IMR-90 (cell line): ENCODE results near the gene PANK3. TPM values are rescaled to one million over a fixed set of nuclear protein-coding genes. Genes with fewer than 3 reads are reported as not detected.
A peak's percentile ranks its signal among the peaks of the same experiment; 100 is the strongest.
"Not testable (repeated sequence)": the region's sequence is repeated elsewhere in the genome, so short reads cannot be mapped to it uniquely, and the experiment has no call there.

Experiments used
- ATAC-seq: fragments of 200-7000 bp; cut with Tn5 transposase; 2 replicates; pipeline ENCODE4 v1.9.1; 2020; ENCODE audit warnings: low read depth, mild to moderate bottlenecking, moderate library complexity
- BruUV-seq: library from RNA; stranded (reverse); fragments of 400-500 nt; replicated peaks from 2 replicates; lab custom pipeline; 2021; lab: Mats Ljungman, UMichigan
- CTCF ChIA-PET: fragments of 300-600 bp; formaldehyde crosslinking; extraction: SDS; loops from one replicate; lab custom pipeline; 2021; ENCODE audit warnings: antibody characterized with exemption; lab: Yijun Ruan, JAX
- POLR2A ChIA-PET: fragments of 300-600 bp; sonication (Branson Sonifier 250); formaldehyde crosslinking; loops from one replicate; lab custom pipeline; 2022; ENCODE audit warnings: antibody characterized with exemption; ENCODE audit not compliant: unreplicated experiment; lab: Charles Lee
- DNase-seq: peaks from one replicate; pipeline ENCODE4 v3.0.0; 2013
- H2AFZ ChIP-seq: replicated peaks from 2 replicates; pipeline ENCODE3; 2013; ENCODE audit warnings: low read length, mild to moderate bottlenecking; ENCODE audit not compliant: poor library complexity
- H2AK5ac ChIP-seq: 2 replicates; pipeline ENCODE4 v1.6.1; 2013; ENCODE audit warnings: low read depth, low read length, inconsistent platforms
- H2AK9ac ChIP-seq: replicated peaks from 2 replicates; pipeline ENCODE3; 2013; ENCODE audit warnings: mild to moderate bottlenecking, low read depth, low read length, moderate library complexity; ENCODE audit not compliant: poor library complexity
- H2BK120ac ChIP-seq: 2 replicates; pipeline ENCODE4 v1.6.1; 2013; ENCODE audit warnings: low read depth, low read length, inconsistent platforms
- H2BK15ac ChIP-seq: 3 replicates; pipeline ENCODE4 v1.6.1; 2013; ENCODE audit warnings: low read depth, low read length, inconsistent platforms
- H2BK20ac ChIP-seq: 2 replicates; pipeline ENCODE4 v1.6.1; 2013; ENCODE audit warnings: low read depth, mild to moderate bottlenecking, inconsistent platforms, low read length, moderate library complexity
- H2BK5ac ChIP-seq: 2 replicates; pipeline ENCODE4 v1.6.1; 2013; ENCODE audit warnings: mild to moderate bottlenecking, low read depth, low read length, inconsistent platforms; ENCODE audit not compliant: poor library complexity, severe bottlenecking
- H3K14ac ChIP-seq: replicated peaks from 2 replicates; pipeline ENCODE4 v1.6.1; 2013; ENCODE audit warnings: low read depth, low read length, inconsistent platforms
- H3K18ac ChIP-seq: 2 replicates; pipeline ENCODE4 v1.6.1; 2013; ENCODE audit warnings: low read depth, low read length, control low read depth
- H3K23ac ChIP-seq: 2 replicates; pipeline ENCODE4 v1.6.1; 2013; ENCODE audit warnings: low read depth, low read length, inconsistent platforms
- H3K27ac ChIP-seq: 2 replicates; pipeline ENCODE4 v1.5.1; 2013; ENCODE audit warnings: mild to moderate bottlenecking, control low read depth, low read length; ENCODE audit not compliant: insufficient read depth
- H3K27me3 ChIP-seq: 2 replicates; pipeline ENCODE4 v1.6.1; 2013; ENCODE audit warnings: low read length; ENCODE audit not compliant: control insufficient read depth, insufficient read depth
- H3K36me3 ChIP-seq: 2 replicates; pipeline ENCODE4 v1.6.1; 2013; ENCODE audit warnings: low read length, mixed read lengths; ENCODE audit not compliant: control insufficient read depth, insufficient read depth
- H3K4ac ChIP-seq: 2 replicates; pipeline ENCODE4 v1.6.1; 2013; ENCODE audit warnings: low read depth, low read length, inconsistent platforms
- H3K4me1 ChIP-seq: 2 replicates; pipeline ENCODE4 v1.6.1; 2013; ENCODE audit warnings: low read length, mixed read lengths; ENCODE audit not compliant: control insufficient read depth, insufficient read depth
- H3K4me2 ChIP-seq: 2 replicates; pipeline ENCODE4 v1.6.1; 2013; ENCODE audit warnings: low read depth, mild to moderate bottlenecking, control low read depth, low read length, moderate library complexity
- H3K4me3 ChIP-seq: 2 replicates; pipeline ENCODE4 v1.5.1; 2013; ENCODE audit warnings: low read depth, mild to moderate bottlenecking, control low read depth, low read length, moderate library complexity; ENCODE audit not compliant: insufficient read depth
- H3K56ac ChIP-seq: 2 replicates; pipeline ENCODE4 v1.6.1; 2013; ENCODE audit warnings: low read length, inconsistent platforms; ENCODE audit not compliant: insufficient read depth; ENCODE audit errors: extremely low read depth
- H3K79me1 ChIP-seq, 2 experiments: 2 replicates each; pipeline ENCODE4 v1.6.1; 2013; ENCODE audit warnings: low read length in 2 of 2, inconsistent platforms in 1 of 2, low read depth in 1 of 2
- H3K9ac ChIP-seq: 2 replicates; pipeline ENCODE4 v1.6.1; 2013; ENCODE audit warnings: low read depth, low read length, control low read depth
- H3K9me1 ChIP-seq: 2 replicates; pipeline ENCODE4 v1.6.1; 2013; ENCODE audit warnings: low read length, inconsistent platforms; ENCODE audit not compliant: insufficient read depth
- H3K9me3 ChIP-seq: 2 replicates; pipeline ENCODE4 v1.6.1; 2013; ENCODE audit warnings: low read length; ENCODE audit not compliant: control insufficient read depth, insufficient read depth
- H4K20me1 ChIP-seq: 2 replicates; pipeline ENCODE4 v1.6.1; 2013; ENCODE audit warnings: low read length, inconsistent platforms; ENCODE audit not compliant: insufficient read depth
- H4K5ac ChIP-seq: 2 replicates; pipeline ENCODE4 v1.6.1; 2013; ENCODE audit warnings: mild to moderate bottlenecking, low read depth, low read length, control low read depth
- H4K8ac ChIP-seq, 2 experiments: 2 replicates each; pipeline ENCODE4 v1.6.1; 2013; ENCODE audit warnings: low read depth in 2 of 2, low read length in 2 of 2, control low read depth in 1 of 2, inconsistent platforms in 1 of 2
- H4K91ac ChIP-seq: 2 replicates; pipeline ENCODE4 v1.6.1; 2013; ENCODE audit warnings: low read depth, low read length, inconsistent platforms; ENCODE audit not compliant: insufficient read depth
- CHD1 ChIP-seq: IDR thresholded peaks from 2 replicates; pipeline ENCODE4 v1.6.1; 2012; ENCODE audit warnings: low read depth, low read length, improper control_type of control experiment
- FOS ChIP-seq: fragments of 150-350 bp; IDR thresholded peaks from 2 replicates; pipeline ENCODE4 v1.6.1; 2016; ENCODE audit warnings: low read depth, low read length
- WGBS, 2 experiments: methylation state at CpG; one replicate each; pipeline versions ENCODE4 v1.1.5 to v1.1.7; 2013; ENCODE audit warnings: missing lambda C conversion rate in 2 of 2; ENCODE audit not compliant: insufficient read length in 1 of 2; ENCODE audit errors: extremely low coverage in 2 of 2; 5-methylcytosine and 5-hydroxymethylcytosine counted together
- dilution Hi-C: fragments of 300-500 bp; cut with HindIII; formaldehyde crosslinking; loops from one replicate; pipeline ENCODE4 v1.14.3; 2018; ENCODE audit warnings: low sequenced_read_pairs; ENCODE audit not compliant: unreplicated experiment
- in situ Hi-C: fragments of 300-500 bp; cut with MboI; formaldehyde crosslinking; loops from 3 replicates; pipeline ENCODE4 v1.14.3; 2019; ENCODE audit warnings: low sequenced_read_pairs, inconsistent platforms, mixed read lengths
- intact Hi-C: fragments of 100-400 bp; cut with micrococcal nuclease; formaldehyde crosslinking; loops from 2 replicates; pipeline ENCODE4 v1.10.0; 2022
- polyA plus RNA-seq, 3 experiments: library from polyadenylated mRNA; depleted of rRNA; stranded (reverse); fragments of >200 nt; gene quantifications; 2 replicates each; pipeline ENCODE4 v1.2.3, GENCODE V29; 2012; ENCODE audit warnings: low replicate concordance in 1 of 3
- total RNA-seq: library from RNA; depleted of rRNA; stranded (reverse); fragments of >200 nt; gene quantifications from 2 replicates; pipeline ENCODE4 v1.2.3, GENCODE V29; 2012

Gene PANK3
- total and polyA plus RNA-seq, 2 of the 4 experiments (the other 2 are of a cell fraction) = 6.9 to 21.0 TPM

DNA sequence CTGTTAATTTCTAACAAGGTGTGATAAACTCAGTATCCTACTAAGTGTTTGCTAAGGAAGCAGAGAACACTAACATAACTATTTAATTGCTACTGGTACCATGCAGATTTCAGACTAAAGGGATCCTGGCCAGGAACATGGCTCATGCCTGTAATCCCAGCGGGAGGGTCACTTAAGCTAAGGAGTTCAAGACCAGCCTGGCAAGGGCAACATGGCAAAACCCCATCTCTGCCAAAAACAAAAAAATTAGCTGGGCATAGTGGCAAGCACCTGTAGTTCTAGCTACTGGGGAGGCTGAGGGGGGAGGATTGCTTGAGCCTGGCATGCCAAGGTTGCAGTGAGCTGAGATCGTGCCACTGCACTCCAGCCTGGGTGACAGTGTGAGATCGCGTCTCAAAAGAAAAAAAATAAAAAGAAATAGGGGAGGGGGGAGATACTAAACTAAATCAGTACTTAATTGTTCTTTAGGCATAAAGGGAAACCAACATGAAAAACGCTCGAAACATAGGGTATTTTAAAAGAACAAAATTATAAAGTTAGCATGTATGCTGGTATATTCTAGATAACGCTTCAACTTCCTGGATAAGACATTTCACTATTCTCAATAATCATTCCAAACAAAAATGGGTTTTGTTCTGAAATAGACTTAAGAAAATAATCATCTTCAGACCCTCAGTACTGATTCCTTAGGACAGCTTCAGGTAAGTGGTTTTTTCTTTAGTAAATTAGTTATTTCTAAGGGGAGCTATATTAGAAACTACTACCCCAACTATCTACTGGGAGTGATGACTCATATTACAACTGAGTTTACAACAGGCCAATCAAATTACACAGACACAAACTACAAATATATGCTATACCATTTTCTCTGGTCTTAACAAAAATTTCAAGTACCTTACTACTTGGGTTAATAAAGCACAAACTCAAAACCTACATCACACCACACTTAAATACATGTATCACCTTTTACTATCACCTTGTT is 3.5 kb downstream of the PANK3 start:
- H3K23ac ChIP-seq = no peak overlapping the region
- no peak overlapping the region for H3K4me3 ChIP-seq
- dilution Hi-C loops = no loop called here
- no peak overlapping the region for H4K91ac ChIP-seq
- no peak overlapping the region for H2BK5ac ChIP-seq
- H3K56ac ChIP-seq = no peak overlapping the region
- no peaks in the 10 kb centered on the region for H3K36me3 ChIP-seq
- H3K79me1 ChIP-seq = peaks cover 0 to 21% of the 10 kb centered on the region in 2 experiments; a peak in 2 of 4 replicates
- 0 out of 2 replicates have a peak, but pooled peaks have one; percentile 29 for TF ChIP-seq FOS
- no peak for TF ChIP-seq CHD1
- no peak overlapping the region for H2BK120ac ChIP-seq
- H3K4me2 ChIP-seq = no peak overlapping the region
- no peaks in the 10 kb centered on the region for H3K9me3 ChIP-seq
- H3K27me3 ChIP-seq = no peaks in the 10 kb centered on the region
- peak; percentile 3 for DNase-seq
- intact Hi-C loops = loop anchor here (10.0 kb wide), 1 partner anchor 1229 kb away; no protein-coding TSS in a partner anchor
- no peak overlapping the region for H2BK15ac ChIP-seq
- H4K20me1 ChIP-seq = peaks cover 41% of the 10 kb centered on the region
- no peak overlapping the region for H2AFZ ChIP-seq
- POLR2A ChIA-PET = no interaction called here
- WGBS, 2 experiments = no CpG with 5 or more reads among the region's 7 CpGs
- H3K14ac ChIP-seq = no peak overlapping the region
- H3K4ac ChIP-seq = no peak overlapping the region
- BruUV-seq = no TSS peak
- in situ Hi-C loops = no loop called here
- H3K27ac ChIP-seq = no peak overlapping the region
- no peaks in the 10 kb centered on the region for H3K4me1 ChIP-seq
- H4K8ac ChIP-seq = no peak overlapping the region
- no peak overlapping the region for H2BK20ac ChIP-seq
- H3K18ac ChIP-seq = no peak overlapping the region
- no peak for ATAC-seq
- H2AK9ac ChIP-seq = no peak overlapping the region
- no peak overlapping the region for H2AK5ac ChIP-seq
- H3K9ac ChIP-seq = no peak overlapping the region
- H4K5ac ChIP-seq = no peak overlapping the region
- no peaks in the 10 kb centered on the region for H3K9me1 ChIP-seq
- CTCF ChIA-PET = no interaction called here

DNA sequence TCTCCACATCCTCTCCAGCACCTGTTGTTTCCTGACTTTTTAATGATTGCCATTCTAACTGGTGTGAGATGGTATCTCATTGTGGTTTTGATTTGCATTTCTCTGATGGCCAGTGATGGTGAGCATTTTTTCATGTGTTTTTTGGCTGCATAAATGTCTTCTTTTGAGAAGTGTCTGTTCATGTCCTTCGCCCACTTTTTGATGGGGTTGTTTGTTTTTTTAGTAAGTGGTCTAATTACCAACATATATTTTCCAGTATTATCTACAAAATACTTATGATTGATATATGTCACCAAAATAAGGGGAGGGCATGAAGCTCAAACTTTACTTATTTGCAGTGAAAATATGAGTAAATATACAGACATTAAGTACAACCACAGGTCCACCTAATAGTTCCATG is 5.0 kb downstream of the PANK3 start:
- H2BK15ac ChIP-seq, H3K36me3 ChIP-seq, H3K23ac ChIP-seq, H3K18ac ChIP-seq, H3K4ac ChIP-seq, H2BK20ac ChIP-seq, BruUV-seq, H2BK5ac ChIP-seq, H3K4me3 ChIP-seq, H4K8ac ChIP-seq, dilution Hi-C loops, H3K27ac ChIP-seq, H3K56ac ChIP-seq, H4K5ac ChIP-seq, H3K4me2 ChIP-seq, H3K4me1 ChIP-seq, CTCF ChIA-PET, H2AK9ac ChIP-seq, in situ Hi-C loops, H4K91ac ChIP-seq, POLR2A ChIA-PET, H3K9ac ChIP-seq, H2AFZ ChIP-seq, H3K14ac ChIP-seq, ATAC-seq, H3K27me3 ChIP-seq, H2BK120ac ChIP-seq, H2AK5ac ChIP-seq, DNase-seq, H3K9me3 ChIP-seq, H3K9me1 ChIP-seq: not testable (repeated sequence)
- peaks cover 46% of the 10 kb centered on the region for H4K20me1 ChIP-seq
- intact Hi-C loops = loop anchor here (10.0 kb wide), 1 partner anchor 1231 kb away; no protein-coding TSS in a partner anchor
- WGBS, 2 experiments = no CpG with 5 or more reads among the region's 1 CpG
- H3K79me1 ChIP-seq = peaks cover 0 to 30% of the 10 kb centered on the region in 2 experiments; a peak in 2 of 4 replicates
